Measurements from ENCODE around the gene GPR32.

Gene GPR32

DNA sequence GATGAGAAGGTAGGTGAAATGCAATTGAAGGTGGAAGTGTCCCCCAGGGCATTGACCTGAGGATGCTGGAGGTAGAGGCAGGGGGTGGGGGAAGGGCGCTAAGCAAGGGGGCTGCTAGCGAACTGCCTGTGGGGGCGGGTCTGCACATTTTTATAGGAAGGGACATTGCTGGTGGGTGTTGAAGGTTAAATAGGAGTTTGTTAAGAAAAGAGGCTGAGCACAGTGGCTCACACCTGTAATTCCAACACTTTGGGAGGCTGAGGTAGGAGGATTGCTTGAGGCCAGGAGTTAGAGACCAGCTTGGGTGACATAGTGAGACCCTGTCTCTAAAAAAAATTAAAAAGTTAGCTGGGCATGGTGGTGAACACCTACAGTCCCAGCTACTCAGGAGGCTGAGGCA lies 14.4 kb downstream of the GPR32 start:
- TF ChIP-seq ZNF274 (IDR thresholded peaks at IDR 0.05; ENCODE audit: low read depth, low read length), result no peak
- no peak overlapping the region for H3K4me3 ChIP-seq (ENCODE audit: low read length)

DNA sequence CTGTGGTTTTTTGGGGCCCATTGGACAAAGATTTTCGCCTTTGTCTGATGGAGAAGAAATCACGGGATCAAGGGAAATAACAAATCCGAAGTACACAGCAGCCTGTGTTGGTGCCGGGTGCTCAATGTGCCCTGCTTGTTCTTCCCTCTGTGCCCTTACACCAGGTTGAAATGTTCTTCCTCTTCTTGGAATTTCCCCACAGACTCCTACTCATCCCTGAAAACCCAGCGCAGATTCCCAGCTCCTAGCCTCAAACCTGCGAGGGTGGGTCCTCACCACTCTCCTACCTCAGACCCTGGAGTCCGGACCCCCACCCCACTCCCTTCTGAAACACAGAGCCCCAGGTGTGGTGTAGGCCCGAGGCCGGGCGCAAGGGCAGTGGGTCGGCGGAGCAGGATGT lies 15.1 kb downstream of the GPR32 start:
- no peak for TF ChIP-seq ZNF274 (IDR thresholded peaks at IDR 0.05; ENCODE audit: low read depth, low read length)

GRCh38 chr19:50790396-50790795 lies 20.1 kb downstream of the GPR32 start, which contains the start of gene ACP4:
ACP4 (plus strand) TSS chr19:50790415; CDS start chr19:50790415, 0 bp downstream.
- H3K4me3 ChIP-seq (ENCODE audit: low read length), result no peak within 1 kb of the TSS
- TF ChIP-seq ZNF274 (IDR thresholded peaks at IDR 0.05; ENCODE audit: low read depth, low read length), result no peak

More for the DNA sequence above, 15.1 kb downstream of the GPR32 start:
- H3K4me3 ChIP-seq (ENCODE audit: low read length), result no peak overlapping the region

DNA sequence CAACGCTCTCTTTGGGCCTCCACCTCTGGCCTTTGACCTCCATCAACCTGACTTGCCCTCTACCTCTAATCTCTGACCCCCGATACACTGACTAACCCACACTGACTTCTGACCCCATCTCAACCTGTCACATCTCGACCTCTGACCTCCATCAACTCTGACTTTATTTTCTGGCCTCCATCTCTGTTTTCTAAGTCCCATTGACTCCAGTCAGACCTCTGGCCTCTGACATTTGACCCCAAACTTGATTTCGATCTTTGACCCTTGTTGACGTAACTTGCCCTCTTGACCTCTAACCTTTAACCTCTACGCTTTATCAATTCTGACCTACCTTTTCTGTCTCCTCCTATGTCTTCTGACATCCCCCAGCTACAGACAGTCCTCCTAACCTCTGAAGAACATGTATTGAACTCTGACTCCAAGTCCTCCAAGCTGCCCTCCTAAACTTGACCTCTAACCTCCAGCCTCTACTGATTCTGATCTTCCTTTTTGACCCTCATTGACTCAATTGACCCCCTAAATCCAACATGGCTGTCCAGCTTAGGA lies 20.7 kb downstream of the GPR32 start:
- no peak overlapping the region for H3K4me3 ChIP-seq (ENCODE audit: low read length)
- TF ChIP-seq ZNF274 (IDR thresholded peaks at IDR 0.05; ENCODE audit: low read depth, low read length), result no peak

- TF ChIP-seq ZNF274 (IDR thresholded peaks at IDR 0.05; ENCODE audit: low read depth, low read length), result no peak
- no peak overlapping the region for H3K4me3 ChIP-seq (ENCODE audit: low read length)
Observed at GRCh38 chr19:50791594-50792271, 21.5 kb downstream of the GPR32 start.

DNA sequence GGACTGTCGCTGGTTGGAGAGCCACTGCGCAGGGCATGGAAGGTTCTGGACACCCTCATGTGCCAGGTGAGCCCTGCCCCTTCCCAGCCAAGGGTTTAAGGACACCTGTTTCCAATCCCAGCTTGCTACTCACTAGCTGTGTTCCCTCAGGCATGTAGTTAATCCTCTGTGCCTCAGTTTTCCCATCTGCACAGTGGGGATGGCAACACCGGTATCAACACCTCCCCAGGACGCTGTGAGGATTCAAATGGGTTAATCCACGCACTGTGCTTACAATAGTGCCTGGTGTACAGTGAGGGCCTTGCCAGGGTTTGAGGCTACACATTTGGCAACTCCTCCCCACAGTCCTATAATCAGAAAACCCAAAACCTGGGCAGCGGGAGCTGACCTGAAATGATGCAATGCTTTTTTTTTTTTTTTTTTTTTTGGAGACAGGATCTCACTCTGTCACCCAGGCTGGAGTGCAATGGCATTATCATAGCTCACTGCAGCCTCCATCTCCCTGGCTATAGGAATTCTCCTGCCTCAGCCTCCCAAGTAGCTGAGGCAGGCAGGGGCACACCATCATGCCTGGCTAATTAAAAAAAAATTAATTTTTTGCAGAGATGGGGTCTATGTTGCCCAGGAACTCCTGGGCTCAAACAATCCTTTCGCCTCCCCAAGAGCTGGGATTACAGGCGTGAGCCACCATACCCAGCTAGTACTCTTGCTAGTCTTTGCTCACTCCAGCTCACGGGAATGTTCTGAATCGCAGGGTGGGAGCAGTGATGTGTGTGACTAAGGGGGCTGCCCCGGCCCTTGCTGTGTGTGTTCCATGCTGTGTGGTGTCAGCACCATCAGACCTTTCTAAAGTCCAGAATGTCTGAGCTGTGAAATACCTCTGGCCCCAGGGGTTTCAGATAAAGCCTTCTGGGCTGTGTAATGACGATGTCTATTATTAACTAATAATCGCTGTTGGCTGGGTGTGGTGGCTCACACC lies 22.3 kb downstream of the GPR32 start:
- no peak for TF ChIP-seq ZNF274 (IDR thresholded peaks at IDR 0.05; ENCODE audit: low read depth, low read length)
- H3K4me3 ChIP-seq (ENCODE audit: low read length), result no peak overlapping the region

DNA sequence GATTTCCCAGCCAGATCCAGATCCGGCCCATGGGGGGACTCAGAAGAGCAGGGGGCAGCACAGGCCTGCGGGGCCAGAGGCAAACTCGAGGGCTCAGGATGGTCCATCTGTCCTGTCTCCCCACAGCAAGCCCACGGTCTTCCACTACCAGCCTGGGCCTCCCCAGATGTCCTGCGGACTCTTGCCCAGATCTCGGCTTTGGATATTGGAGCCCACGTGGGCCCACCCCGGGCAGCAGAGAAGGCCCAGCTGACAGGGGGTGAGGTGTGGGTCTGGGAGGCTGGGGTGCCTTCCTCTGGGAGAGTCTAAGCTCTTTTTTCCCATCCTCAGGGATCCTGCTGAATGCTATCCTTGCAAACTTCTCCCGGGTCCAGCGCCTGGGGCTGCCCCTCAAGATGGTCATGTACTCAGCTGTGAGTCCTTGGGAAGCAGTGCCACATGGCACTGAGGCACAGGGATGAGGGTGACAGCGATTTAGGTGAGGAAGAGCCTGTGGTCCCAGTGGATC lies 23.3 kb downstream of the GPR32 start:
- H3K4me3 ChIP-seq (ENCODE audit: low read length), result no peak overlapping the region
- TF ChIP-seq ZNF274 (IDR thresholded peaks at IDR 0.05; ENCODE audit: low read depth, low read length), result no peak

DNA sequence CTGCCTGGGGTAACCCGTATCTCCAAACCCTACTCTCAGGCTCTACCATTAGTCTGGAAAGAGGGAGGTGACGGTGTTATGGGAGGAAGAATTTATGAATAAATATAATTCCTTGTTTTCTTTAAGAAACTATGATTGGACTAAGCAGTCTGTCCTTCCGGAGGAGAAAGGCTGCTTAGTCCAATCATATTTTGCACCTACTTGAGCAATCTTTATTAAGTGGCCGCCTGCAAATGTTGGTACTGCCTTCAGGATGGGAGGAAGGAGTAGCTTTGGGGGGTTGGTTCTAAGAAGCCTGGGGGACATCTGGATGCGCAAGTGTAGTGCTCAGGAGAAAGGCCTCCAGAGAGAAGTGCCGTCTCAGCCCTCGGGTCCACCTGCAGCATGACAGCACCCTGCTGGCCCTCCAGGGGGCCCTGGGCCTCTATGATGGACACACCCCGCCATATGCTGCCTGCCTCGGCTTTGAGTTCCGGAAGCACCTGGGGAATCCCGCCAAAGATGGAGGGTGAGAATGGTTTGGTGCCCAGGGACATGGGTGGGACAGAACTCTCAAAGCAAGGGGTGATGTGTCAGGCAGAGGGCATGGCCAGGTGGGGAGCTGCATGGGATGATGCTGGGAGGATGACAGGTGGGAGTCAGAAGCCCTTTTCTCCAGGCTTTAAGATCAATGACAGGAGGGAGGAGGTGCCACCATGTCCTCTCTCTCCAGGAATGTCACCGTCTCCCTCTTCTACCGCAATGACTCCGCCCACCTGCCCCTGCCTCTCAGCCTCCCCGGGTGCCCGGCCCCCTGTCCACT lies 24.0 kb downstream of the GPR32 start:
- TF ChIP-seq ZNF274 (IDR thresholded peaks at IDR 0.05; ENCODE audit: low read depth, low read length), result no peak
- H3K4me3 ChIP-seq (ENCODE audit: low read length), result no peak overlapping the region

GRCh38 chr19:50794876-50795663 lies 24.8 kb downstream of the GPR32 start:
- no peak for TF ChIP-seq ZNF274 (IDR thresholded peaks at IDR 0.05; ENCODE audit: low read depth, low read length)
- H3K4me3 ChIP-seq (ENCODE audit: low read length), result no peak overlapping the region

- no peak overlapping the region for H3K4me3 ChIP-seq (ENCODE audit: low read length)
- TF ChIP-seq ZNF274 (IDR thresholded peaks at IDR 0.05; ENCODE audit: low read depth, low read length), result no peak
Observed at GRCh38 chr19:50795664-50796073, 25.4 kb downstream of the GPR32 start.

DNA sequence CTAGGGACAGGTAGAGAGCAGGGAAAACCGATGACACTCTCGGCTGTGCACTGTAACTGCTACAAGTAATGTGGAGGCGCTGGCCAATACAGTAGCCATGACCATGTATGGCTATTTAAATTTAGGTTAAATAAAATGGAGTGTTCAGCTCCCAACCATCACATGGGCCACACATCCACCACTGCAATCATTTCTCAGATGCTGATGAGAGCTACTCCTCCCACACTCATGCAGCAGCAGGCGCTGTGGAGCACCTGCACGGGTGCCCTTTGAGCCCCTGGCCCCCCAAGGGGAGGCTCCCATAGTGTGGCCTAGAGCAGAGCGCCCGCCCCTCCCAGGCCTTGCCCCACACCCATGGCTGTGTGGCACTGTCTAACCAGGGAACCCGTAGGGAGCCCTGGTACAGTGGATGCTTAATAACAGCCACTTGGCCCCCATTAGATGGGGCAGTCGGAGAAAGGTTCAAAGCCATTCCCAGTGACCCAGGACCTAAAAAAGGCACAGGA lies 25.9 kb downstream of the GPR32 start:
- no peak for TF ChIP-seq ZNF274 (IDR thresholded peaks at IDR 0.05; ENCODE audit: low read depth, low read length)
- H3K4me3 ChIP-seq (ENCODE audit: low read length), result no peak overlapping the region

DNA sequence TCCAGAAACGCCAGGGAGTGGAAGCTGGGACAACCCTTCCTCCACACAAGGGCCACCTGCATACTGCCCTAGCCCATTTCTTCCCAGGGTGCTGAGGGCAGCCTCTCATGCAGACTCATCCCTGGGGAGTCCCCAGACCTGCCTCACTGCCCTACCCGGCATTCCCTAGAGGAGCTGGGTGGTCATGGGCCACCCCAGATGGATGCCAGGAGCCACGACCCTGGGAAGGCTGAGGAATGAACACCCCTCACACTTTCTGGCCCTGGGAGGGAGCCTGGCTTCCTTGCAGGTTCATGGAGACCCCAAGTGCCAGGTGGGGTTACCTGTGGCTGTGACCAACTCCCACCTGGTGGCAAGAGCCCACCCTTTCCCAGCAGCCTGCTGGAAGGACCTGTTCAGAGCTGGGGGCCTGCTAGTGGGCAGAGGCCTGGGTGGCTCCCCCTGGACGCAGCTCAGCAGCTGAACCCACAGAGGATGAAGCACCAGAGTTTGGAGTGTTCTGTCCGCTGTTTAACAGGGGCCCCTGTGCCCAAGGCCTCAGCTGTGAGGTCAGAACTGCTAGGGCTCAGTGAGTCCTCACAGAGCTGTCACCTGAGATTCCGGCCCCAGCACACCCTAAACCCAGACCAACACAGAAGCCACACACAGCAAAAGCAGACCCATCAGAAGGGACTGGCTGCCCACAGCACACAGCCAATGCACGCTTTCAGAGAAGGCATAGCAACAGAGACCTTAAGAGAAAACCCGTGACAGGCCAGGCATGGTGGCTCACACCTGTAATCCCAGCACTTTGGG lies 26.6 kb downstream of the GPR32 start:
- no peak for TF ChIP-seq ZNF274 (IDR thresholded peaks at IDR 0.05; ENCODE audit: low read depth, low read length)
- H3K4me3 ChIP-seq (ENCODE audit: low read length), result no peak overlapping the region

Measured in GM08714 (cell line).